VCaP (cell line): Measurements from ENCODE around the gene HERC2.
A peak's percentile ranks its signal among the peaks of the same experiment; 100 is the strongest.

Experiments
- H3K27ac ChIP-seq: fragments of 450-650 bp; 2 replicates; pipeline ENCODE4 v1.5.1; 2017
- TF ChIP-seq, protein P1 (sequence below): fragments of 450-650 bp; conservative IDR thresholded peaks from 2 replicates; pipeline ENCODE4 v1.5.1; 2017; ENCODE audit warnings: mild to moderate bottlenecking, moderate library complexity

Gene HERC2

DNA sequence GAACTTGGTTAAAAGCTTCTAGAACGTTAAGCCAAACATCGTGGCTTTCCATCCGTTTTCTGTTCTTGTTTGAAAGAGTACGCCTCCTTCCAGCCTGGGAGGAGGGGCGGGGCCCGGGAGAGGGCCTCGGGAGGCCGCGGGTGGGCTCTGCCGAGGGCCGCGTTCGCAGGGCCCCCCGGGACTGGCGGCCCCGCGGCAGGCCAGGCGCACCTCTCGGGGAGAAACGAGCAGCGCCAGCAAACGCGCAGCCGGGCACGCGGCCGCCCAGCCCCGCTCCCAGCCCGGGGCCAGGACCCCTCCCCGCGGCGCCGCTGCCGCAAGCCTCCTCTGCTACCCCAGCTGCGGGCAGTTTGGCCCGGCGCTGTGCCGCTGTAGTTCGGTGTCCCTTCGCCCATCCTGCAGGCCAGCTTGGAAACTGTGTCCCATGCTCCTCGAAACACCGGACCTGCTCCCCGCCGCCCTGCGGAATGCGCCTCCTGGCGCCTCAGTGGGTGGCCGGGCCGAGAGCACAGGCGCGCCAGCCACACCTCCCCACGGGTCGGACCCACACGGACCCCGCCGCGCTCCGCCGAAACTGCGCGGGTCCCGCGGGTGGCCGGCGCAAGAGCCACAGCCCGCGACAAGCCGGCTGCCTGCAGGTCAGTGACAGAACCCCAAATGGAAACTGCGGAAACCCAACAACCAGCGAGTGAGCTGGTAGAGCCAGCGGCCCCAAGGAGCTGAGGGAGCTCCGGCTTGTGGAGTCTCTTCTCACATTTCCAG lies 225.1 kb downstream of the HERC2 start:
- TF ChIP-seq, protein P1, sequence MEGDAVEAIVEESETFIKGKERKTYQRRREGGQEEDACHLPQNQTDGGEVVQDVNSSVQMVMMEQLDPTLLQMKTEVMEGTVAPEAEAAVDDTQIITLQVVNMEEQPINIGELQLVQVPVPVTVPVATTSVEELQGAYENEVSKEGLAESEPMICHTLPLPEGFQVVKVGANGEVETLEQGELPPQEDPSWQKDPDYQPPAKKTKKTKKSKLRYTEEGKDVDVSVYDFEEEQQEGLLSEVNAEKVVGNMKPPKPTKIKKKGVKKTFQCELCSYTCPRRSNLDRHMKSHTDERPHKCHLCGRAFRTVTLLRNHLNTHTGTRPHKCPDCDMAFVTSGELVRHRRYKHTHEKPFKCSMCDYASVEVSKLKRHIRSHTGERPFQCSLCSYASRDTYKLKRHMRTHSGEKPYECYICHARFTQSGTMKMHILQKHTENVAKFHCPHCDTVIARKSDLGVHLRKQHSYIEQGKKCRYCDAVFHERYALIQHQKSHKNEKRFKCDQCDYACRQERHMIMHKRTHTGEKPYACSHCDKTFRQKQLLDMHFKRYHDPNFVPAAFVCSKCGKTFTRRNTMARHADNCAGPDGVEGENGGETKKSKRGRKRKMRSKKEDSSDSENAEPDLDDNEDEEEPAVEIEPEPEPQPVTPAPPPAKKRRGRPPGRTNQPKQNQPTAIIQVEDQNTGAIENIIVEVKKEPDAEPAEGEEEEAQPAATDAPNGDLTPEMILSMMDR: no peak
- H3K27ac ChIP-seq: no peak overlapping the region

DNA sequence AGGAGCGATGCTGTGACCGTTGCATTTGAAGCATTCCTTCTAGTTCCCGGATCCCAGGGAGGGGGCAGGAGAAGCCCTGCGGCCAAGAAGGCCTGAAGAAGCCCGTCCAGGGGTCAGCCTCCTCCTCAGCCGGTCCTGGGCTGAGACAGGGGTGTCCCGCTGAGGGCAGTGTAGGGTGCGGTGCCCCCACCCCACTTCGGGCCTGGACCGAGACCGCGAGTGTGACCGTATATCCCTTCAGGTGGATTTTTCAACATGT lies 225.6 kb downstream of the HERC2 start:
- H3K27ac ChIP-seq: no peak overlapping the region
- TF ChIP-seq, protein P1: no peak

DNA sequence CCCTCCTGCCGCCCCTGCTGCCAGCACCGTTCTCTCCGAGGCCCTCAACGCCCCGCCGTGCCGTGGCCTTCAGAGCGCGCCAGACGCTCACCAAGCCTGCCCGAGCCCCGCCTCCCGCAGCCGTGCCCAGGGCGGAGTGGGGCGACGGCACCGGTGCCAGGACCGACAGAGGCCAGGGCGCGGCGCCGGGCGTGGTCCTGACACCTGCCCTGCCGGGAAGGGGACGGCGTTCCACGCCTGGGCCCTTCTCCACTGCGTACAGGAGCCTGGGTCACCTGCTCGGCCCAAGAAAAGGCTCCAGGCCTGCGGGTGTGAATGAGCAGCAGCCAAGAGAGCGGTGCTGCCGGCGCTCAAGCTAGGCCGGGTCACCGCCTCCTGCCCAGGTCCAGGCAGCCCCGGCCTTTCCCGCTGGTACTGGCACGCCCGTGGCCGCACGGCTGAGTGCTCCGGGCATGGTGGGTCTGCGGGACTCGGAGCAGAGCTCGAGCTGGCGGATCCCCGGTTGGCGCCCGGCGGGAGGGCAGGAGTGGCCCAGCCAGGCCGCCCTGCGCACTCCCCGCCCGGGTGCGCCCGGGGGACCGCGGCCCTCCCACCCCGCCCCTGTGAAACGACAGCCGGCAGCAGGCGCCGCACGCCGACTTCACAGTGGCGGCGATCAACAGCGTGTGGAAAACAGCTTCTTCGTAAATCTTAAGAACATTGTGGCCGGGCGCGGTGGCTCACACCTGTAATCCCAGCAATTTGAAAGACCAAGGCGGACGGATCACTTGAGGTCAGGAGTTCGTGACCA lies 227.1 kb downstream of the HERC2 start:
- TF ChIP-seq, protein P1: no peak
- peak overlapping the region; percentile 59 for H3K27ac ChIP-seq

DNA sequence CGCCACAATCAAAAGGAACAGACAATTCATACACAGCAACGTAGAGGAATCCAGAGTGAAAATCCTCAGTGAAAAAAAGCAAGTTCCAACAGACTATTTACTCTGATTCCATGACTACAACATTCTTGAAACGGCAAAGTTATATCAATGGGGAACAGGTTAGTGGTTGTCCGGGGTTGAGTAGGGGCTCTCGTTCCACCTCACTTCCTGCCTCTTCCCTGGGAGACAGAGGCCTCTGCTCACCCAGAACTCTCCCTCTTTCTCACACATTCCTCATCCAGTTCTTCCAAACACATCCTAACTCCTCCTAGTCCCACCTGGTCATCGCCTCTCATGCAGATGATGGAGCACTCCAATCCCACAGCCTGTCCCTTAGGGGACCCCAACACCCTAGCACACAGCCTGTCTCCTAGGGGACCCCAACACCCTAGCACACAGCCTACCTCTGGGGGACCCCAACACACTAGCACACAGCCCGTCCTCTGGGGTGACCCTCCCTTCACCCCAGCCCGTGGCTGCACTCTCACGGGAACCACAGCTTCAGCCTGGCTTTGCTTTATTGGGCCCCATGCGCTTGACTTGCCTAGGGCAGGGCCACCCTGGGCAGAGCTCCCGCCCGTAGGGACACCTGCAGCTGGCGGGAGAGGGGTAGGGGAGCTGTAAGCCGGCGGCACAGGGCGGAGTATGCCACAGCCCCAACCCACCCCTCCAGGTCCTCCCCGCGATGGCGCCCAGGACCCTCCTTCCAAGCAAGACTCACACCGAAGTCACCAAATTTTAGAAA lies 228.0 kb downstream of the HERC2 start:
- TF ChIP-seq, protein P1: no peak
- no peak overlapping the region for H3K27ac ChIP-seq

DNA sequence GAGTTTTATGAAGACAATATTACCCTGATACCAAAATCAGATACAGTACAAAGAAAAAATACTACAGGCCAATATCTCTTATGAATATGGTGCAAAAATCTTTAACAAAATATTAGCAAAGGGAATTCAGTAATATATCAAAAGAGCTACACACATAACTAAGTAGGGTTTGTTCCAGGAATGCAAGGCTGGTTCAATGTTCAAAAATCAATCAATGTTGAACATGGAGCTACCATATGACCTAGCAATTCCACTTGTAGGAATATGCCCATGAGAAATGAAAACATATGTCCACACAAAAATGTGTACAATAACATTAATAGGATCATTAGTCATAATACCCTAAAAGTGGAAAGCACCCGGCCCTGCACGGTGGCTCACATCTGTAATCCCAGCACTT lies 230.7 kb downstream of the HERC2 start:
- TF ChIP-seq, protein P1: no peak
- no peak overlapping the region for H3K27ac ChIP-seq

DNA sequence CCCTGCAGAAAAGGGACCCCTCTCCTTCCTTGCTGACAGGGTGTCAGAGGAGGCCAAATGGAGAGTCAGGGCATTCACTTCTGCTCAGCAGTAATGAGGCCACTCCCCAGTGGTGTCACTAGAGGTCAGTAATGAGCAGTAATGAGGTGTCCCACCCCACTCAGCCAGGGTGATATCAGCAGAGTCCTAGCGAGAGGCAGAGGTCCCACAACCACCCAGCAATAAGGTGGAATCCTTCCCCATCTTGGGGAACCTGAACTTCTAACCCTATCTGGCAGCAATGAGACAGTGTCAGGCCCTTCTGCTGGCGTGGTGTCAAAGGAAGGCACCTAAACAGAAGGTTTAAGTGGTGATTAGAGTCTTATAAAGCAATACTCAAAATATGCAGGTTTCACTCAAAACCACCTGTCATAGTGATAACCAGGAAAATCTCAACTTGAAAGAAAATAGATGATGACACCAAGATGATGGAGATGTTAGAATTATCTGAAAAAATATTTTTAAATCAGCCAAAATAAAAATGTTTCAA lies 235.7 kb downstream of the HERC2 start:
- no peak overlapping the region for H3K27ac ChIP-seq
- TF ChIP-seq, protein P1: peak; percentile 86
